HG03175 (cell line): Measurements from ENCODE around the gene SF3A2.
"Not testable (repeated sequence)": the region's sequence is repeated elsewhere in the genome, so short reads cannot be mapped to it uniquely, and the experiment has no call there.

Source experiments
- ATAC-seq: cut with Tn5 transposase; IDR thresholded peaks from one replicate; pipeline ENCODE4 v1.9.1; 2021; ENCODE audit warnings: mild to moderate bottlenecking, moderate library complexity; ENCODE audit not compliant: unreplicated experiment

The SF3A2 gene

GRCh38 chr19:2271234-2272103 lies 34.8 kb downstream of the SF3A2 start:
- ATAC-seq, result no peak

GRCh38 chr19:2273356-2274184 lies 36.9 kb downstream of the SF3A2 start:
- ATAC-seq, result no peak

- no peak for ATAC-seq
Measured at GRCh38 chr19:2274185-2274711, 37.6 kb downstream of the SF3A2 start.

GRCh38 chr19:2274931-2275535 lies 38.4 kb downstream of the SF3A2 start:
- no peak for ATAC-seq

GRCh38 chr19:2275588-2276428 lies 39.2 kb downstream of the SF3A2 start:
- ATAC-seq, result no peak

GRCh38 chr19:2276429-2276986 lies 39.9 kb downstream of the SF3A2 start:
- no peak for ATAC-seq

GRCh38 chr19:2277138-2277537 lies 40.5 kb downstream of the SF3A2 start:
- ATAC-seq, result no peak

- no peak for ATAC-seq
Measured at GRCh38 chr19:2278459-2279158, 42.0 kb downstream of the SF3A2 start.

GRCh38 chr19:2280633-2281264 lies 44.1 kb downstream of the SF3A2 start:
- ATAC-seq, result no peak

GRCh38 chr19:2281265-2282061 lies 44.8 kb downstream of the SF3A2 start:
- not testable (repeated sequence) for ATAC-seq

- ATAC-seq, result no peak
Measured at GRCh38 chr19:2282062-2282861, 45.6 kb downstream of the SF3A2 start, which contains the start of gene PEAK3. TSS of gene PEAK3 (minus strand) at chr19:2282175. CDS start at chr19:2280931, 1,244 bp downstream.

- no peak for ATAC-seq
Measured at GRCh38 chr19:2282862-2283237, 46.2 kb downstream of the SF3A2 start.

GRCh38 chr19:2283835-2284507 lies 47.3 kb downstream of the SF3A2 start:
- ATAC-seq, result no peak

GRCh38 chr19:2286402-2287140 lies 49.9 kb downstream of the SF3A2 start:
- ATAC-seq, result no peak

- ATAC-seq, result no peak
Measured at GRCh38 chr19:2287585-2288337, 51.1 kb downstream of the SF3A2 start.
